A673 (cell line): Measurements from ENCODE around the gene FAM24B.

Experiments used
- EZH2 ChIP-seq: fragments of 200-600 bp; sonication (generic); IDR thresholded peaks from 2 replicates; pipeline ENCODE4 v1.6.1; 2017; ENCODE audit warnings: borderline replicate concordance, low read depth, mild to moderate bottlenecking, mixed read lengths, antibody characterized with exemption, low read length; ENCODE audit not compliant: poor library complexity, severe bottlenecking
- TF ChIP-seq, protein P1 (sequence below): fragments of 300-800, 200-600 bp; sonication (generic); conservative IDR thresholded peaks from 2 replicates; pipeline ENCODE4 v1.5.1; 2017; ENCODE audit warnings: low read depth, mild to moderate bottlenecking, antibody characterized with exemption, low read length, moderate library complexity, mixed read lengths

DNA sequence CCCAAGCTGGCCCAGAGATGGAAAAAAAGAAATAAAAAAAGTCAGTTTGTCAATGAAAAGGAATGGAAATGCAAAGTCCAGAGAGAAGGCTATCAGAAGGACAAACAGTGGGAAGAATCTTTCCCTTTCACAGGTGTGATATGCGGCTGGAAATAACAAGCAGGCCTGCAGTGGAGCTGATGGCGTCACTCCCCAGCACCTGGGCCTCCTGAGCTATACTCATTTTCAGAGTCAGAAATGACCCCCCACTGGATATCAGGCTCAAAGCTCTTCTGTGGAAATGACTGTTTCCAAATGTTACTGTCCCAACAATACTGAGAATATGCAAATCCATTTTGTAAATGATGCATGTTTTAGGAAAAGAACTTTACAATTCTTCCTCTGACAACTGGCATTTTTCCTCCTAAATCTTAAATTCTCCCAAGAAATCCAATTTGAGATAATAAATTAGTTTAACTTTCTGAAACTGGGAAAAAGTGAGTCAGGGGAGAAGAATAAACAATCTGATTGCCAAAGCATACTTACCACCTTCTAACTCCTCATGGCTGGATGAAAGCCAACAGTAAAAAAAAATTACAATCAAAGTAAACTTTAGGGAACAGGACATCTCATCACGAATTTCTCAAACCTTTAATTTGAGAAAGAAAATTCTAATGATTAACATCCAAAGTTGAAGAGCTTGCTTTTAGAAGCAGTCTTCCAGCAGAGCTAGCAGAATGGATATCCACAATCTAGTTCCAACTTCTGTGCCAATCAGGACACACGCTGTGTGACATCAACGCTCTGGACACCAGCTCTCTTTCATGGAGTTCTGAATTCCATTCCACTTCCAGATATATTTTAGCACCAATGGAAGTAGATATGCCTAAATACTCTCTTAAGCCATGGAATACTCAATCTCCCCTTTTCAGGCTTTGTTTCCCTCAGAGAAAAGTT, 28.4 kb downstream of the FAM24B start:
- TF ChIP-seq, protein P1, sequence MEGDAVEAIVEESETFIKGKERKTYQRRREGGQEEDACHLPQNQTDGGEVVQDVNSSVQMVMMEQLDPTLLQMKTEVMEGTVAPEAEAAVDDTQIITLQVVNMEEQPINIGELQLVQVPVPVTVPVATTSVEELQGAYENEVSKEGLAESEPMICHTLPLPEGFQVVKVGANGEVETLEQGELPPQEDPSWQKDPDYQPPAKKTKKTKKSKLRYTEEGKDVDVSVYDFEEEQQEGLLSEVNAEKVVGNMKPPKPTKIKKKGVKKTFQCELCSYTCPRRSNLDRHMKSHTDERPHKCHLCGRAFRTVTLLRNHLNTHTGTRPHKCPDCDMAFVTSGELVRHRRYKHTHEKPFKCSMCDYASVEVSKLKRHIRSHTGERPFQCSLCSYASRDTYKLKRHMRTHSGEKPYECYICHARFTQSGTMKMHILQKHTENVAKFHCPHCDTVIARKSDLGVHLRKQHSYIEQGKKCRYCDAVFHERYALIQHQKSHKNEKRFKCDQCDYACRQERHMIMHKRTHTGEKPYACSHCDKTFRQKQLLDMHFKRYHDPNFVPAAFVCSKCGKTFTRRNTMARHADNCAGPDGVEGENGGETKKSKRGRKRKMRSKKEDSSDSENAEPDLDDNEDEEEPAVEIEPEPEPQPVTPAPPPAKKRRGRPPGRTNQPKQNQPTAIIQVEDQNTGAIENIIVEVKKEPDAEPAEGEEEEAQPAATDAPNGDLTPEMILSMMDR = no peak
- no peak for TF ChIP-seq EZH2
